Nephron (organoid): ENCODE results near the gene SNUPN.

ENCODE experiments used
- H3K27ac Mint-ChIP-seq, 3 experiments: 2 replicates each; pipeline ENCODE4 v1.8.0; 2020; ENCODE audit warnings: mixed read lengths in 3 of 3, mild to moderate bottlenecking in 2 of 3, moderate library complexity in 1 of 3
- H3K27me3 Mint-ChIP-seq: 2 replicates; pipeline ENCODE4 v1.8.0; 2021; ENCODE audit warnings: low read depth, mild to moderate bottlenecking, moderate library complexity, mixed read lengths
- H3K36me3 Mint-ChIP-seq: 2 replicates; pipeline ENCODE4 v1.8.0; 2020; ENCODE audit warnings: low read depth, mixed read lengths
- H3K4me1 Mint-ChIP-seq: 2 replicates; pipeline ENCODE4 v1.8.0; 2020; ENCODE audit warnings: mixed read lengths
- H3K4me3 Mint-ChIP-seq, 3 experiments: 2 replicates each; pipeline ENCODE4 v1.8.0; 2020; ENCODE audit warnings: mild to moderate bottlenecking in 3 of 3, mixed read lengths in 3 of 3, moderate library complexity in 2 of 3
- H3K9me3 Mint-ChIP-seq: 2 replicates; pipeline ENCODE4 v1.8.0; 2020; ENCODE audit warnings: mixed read lengths
- TF ChIP-seq, protein P1 (sequence below), 3 experiments: fragments of 200-600 bp; sonication (generic); IDR thresholded peaks; one replicate each; pipeline ENCODE4 v1.5.0; 2021; ENCODE audit warnings: antibody characterized with exemption in 3 of 3; ENCODE audit not compliant: unreplicated experiment in 3 of 3

SNUPN gene

DNA sequence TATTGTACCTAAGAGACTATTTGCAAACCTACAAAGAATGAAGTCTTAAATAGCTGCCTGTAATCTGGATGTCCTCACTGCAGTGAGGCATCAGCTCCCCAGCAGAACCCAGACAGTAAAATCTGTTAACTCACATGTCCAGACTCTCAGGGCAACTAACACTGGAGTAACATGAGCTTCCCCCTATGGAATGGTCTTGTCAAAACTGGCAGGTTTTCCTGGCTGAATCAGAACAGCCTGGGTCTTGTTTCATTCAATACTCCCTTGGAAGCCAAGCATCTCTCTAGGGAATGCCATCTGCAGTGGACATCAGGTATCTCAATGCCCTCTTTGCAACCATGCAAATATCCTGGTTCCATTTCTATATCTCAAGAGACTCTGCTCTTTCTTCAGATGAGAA lies 70.8 kb downstream of the SNUPN start:
- TF ChIP-seq, protein P1, sequence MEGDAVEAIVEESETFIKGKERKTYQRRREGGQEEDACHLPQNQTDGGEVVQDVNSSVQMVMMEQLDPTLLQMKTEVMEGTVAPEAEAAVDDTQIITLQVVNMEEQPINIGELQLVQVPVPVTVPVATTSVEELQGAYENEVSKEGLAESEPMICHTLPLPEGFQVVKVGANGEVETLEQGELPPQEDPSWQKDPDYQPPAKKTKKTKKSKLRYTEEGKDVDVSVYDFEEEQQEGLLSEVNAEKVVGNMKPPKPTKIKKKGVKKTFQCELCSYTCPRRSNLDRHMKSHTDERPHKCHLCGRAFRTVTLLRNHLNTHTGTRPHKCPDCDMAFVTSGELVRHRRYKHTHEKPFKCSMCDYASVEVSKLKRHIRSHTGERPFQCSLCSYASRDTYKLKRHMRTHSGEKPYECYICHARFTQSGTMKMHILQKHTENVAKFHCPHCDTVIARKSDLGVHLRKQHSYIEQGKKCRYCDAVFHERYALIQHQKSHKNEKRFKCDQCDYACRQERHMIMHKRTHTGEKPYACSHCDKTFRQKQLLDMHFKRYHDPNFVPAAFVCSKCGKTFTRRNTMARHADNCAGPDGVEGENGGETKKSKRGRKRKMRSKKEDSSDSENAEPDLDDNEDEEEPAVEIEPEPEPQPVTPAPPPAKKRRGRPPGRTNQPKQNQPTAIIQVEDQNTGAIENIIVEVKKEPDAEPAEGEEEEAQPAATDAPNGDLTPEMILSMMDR (IDR thresholded peaks at IDR 0.05; ENCODE audit: unreplicated experiment in 3 of 3), result no peak
- H3K36me3 Mint-ChIP-seq, result peaks cover 9% of the 10 kb centered on the region

DNA sequence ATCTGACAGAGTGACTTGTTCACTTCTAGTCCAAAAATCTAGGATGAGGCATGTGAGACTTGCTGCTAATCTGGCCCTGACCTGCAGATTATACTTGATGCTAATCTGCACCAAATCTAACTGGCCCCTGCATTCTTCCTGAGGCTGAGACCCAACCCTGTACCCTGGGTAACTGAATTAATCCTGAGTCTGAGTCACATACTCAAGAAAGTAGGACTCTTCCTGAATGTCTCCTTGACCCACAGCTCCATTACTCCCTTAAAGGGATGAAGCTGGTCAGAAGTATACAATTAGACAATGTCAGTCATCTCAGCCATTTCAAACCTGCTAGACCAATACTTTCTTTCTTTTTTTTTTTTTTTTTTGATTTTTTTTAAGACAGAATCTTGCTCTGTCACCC lies 71.9 kb downstream of the SNUPN start:
- Mint-ChIP-seq H3K4me3 (no peak overlapping the region), H3K4me1 (peaks cover 7% of the 10 kb centered on the region), H3K36me3 (peaks cover 4% of the 10 kb centered on the region), H3K27ac (no peak overlapping the region), H3K27me3 (no peaks in the 10 kb centered on the region), H3K9me3 (no peaks in the 10 kb centered on the region)
- TF ChIP-seq, protein P1 (IDR thresholded peaks at IDR 0.05; ENCODE audit: unreplicated experiment in 3 of 3), result no peak

More for the DNA sequence above, 70.8 kb downstream of the SNUPN start:
- no peak overlapping the region for H3K4me3 Mint-ChIP-seq
- H3K27ac Mint-ChIP-seq, result peak overlapping the region; percentile 44 to 48 (median 48)
- H3K27me3 Mint-ChIP-seq, result no peaks in the 10 kb centered on the region
- H3K9me3 Mint-ChIP-seq, result no peaks in the 10 kb centered on the region
- peaks cover 7% of the 10 kb centered on the region for H3K4me1 Mint-ChIP-seq

DNA sequence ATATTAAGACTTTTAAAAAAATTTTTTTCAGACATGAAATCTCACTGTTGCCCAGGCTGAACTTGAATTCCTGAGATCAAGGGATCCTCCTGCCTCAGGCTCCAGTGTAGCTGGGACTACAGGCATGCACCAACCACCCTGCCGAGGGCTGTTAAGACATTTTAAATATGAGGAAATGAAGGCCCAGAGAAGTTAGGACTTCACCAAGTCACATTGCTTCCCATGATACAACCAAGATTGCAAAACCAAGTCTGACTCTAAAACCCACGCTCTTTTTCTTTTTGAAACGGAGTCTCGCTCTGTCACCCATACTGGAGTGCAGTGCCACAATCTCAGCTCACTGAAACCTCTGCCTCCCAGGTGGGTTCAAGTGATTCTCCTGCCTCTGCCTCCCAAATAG lies 74.4 kb downstream of the SNUPN start:
- no peaks in the 10 kb centered on the region for H3K27me3 Mint-ChIP-seq
- TF ChIP-seq, protein P1 (IDR thresholded peaks at IDR 0.05; ENCODE audit: unreplicated experiment in 3 of 3), result no peak
- H3K9me3 Mint-ChIP-seq, result no peaks in the 10 kb centered on the region
- H3K4me1 Mint-ChIP-seq, result peaks cover 7% of the 10 kb centered on the region
- no peak overlapping the region for H3K4me3 Mint-ChIP-seq
- no peaks in the 10 kb centered on the region for H3K36me3 Mint-ChIP-seq
- H3K27ac Mint-ChIP-seq, result no peak overlapping the region
